ENCODE results near the gene SLC39A9. TPM values are rescaled to one million over a fixed set of nuclear protein-coding genes. Genes with fewer than 3 reads are reported as not detected.

The SLC39A9 gene
- total RNA-seq, 1 experiment from 2014 or later = 44.1 TPM

GRCh38 chr14:69501423-69501838 lies 102.9 kb downstream of the SLC39A9 start:
- DNase-seq (ENCODE audit: low spot score) = no peak
- TF ChIP-seq ZNF281 (CRISPR knock-in tag; IDR thresholded peaks at IDR 0.05) (no peak), EMX1 (CRISPR knock-in tag; IDR thresholded peaks at IDR 0.05) (no peak), JAZF1 (CRISPR knock-in tag; IDR thresholded peaks at IDR 0.05) (no peak), ZNF232 (CRISPR knock-in tag; IDR thresholded peaks at IDR 0.05) (no peak), IRF2 (CRISPR knock-in tag; IDR thresholded peaks at IDR 0.05; ENCODE audit: borderline replicate concordance, low read depth) (no peak), TEAD4 (CRISPR knock-in tag; IDR thresholded peaks at IDR 0.05) (no peak), GABPB1 (CRISPR knock-in tag; IDR thresholded peaks at IDR 0.05) (no peak), ETV6 (CRISPR knock-in tag; IDR thresholded peaks at IDR 0.05) (no peak), FOXP1 (CRISPR knock-in tag; IDR thresholded peaks at IDR 0.05; ENCODE audit: borderline replicate concordance) (no peak), FOXP4 (CRISPR knock-in tag; IDR thresholded peaks at IDR 0.05) (no peak), ZNF396 (CRISPR knock-in tag; IDR thresholded peaks at IDR 0.05; ENCODE audit: borderline replicate concordance) (no peak), ZNF425 (CRISPR knock-in tag; conservative IDR thresholded peaks at IDR 0.05) (no peak), USF2 (CRISPR knock-in tag; IDR thresholded peaks at IDR 0.05) (no peak), PREB (CRISPR knock-in tag; IDR thresholded peaks at IDR 0.05; ENCODE audit: borderline replicate concordance) (no peak), ZNF512 (CRISPR knock-in tag; IDR thresholded peaks at IDR 0.05; ENCODE audit: borderline replicate concordance) (no peak)
- POLR2A ChIA-PET = no interaction called here
- H3K36me3 Mint-ChIP-seq = no peaks in the 10 kb centered on the region
- H3K27ac Mint-ChIP-seq = no peak overlapping the region
- H3K27me3 Mint-ChIP-seq (ENCODE audit: low read depth) = peaks cover 18% of the 10 kb centered on the region
- CTCF ChIA-PET = interaction anchor here (0.8 to 2.9 kb wide), 5 partner anchors 13 to 47 kb away, joined by 3 to 13 read pairs (median 4); no protein-coding TSS in a partner anchor
- no peaks in the 10 kb centered on the region for H3K9me3 Mint-ChIP-seq
- H3K4me3 Mint-ChIP-seq = no peak overlapping the region
- ATAC-seq = no peak
- H3K4me1 Mint-ChIP-seq = peaks cover 13% of the 10 kb centered on the region
